Measurements from ENCODE around the gene BIRC6.

Gene BIRC6

DNA sequence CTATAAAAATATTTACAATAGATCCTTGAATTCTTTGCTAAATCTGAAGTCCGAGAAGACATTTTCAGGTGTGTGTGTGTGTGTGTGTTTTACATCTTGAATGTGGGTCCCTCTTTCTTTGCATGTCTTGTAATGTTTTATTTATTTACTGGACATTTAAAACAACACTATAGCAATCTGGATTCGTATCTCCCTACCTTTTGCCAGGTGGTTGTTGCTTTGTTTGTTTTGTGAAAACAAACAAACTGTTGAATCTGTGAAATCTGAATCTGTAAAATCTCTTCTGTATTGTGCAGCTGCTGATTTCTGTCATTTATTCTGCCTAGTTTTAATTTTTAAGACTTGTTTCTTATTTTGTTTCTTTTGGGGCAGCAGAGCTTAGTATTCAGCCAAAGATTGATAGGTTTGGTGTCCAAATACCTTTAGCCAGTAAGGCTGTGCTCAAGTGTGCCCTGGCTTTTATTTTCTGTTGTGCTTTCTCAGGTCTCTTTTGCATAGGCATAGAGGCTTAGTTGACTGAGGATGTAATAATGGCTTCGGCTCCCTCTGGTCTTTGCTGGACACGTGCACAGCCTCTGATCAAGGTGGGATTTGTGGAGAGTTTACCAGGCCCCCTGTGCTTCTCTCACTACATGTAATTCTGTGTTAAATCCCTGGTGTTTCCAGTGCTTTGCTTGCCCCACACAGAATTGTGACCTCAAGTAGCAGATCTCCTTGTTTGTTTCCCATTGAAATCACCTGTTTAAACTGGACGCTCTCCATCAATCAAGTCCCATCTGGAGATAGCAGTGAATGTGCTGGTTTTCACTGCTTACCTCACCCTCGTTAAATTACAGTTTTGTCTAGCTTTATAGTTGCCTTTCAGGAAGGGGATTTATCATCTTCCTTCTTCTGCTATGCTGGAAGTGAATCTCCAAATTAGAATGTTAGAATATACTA, 71.1 kb downstream of the BIRC6 start:
- TF ChIP-seq, protein P1, sequence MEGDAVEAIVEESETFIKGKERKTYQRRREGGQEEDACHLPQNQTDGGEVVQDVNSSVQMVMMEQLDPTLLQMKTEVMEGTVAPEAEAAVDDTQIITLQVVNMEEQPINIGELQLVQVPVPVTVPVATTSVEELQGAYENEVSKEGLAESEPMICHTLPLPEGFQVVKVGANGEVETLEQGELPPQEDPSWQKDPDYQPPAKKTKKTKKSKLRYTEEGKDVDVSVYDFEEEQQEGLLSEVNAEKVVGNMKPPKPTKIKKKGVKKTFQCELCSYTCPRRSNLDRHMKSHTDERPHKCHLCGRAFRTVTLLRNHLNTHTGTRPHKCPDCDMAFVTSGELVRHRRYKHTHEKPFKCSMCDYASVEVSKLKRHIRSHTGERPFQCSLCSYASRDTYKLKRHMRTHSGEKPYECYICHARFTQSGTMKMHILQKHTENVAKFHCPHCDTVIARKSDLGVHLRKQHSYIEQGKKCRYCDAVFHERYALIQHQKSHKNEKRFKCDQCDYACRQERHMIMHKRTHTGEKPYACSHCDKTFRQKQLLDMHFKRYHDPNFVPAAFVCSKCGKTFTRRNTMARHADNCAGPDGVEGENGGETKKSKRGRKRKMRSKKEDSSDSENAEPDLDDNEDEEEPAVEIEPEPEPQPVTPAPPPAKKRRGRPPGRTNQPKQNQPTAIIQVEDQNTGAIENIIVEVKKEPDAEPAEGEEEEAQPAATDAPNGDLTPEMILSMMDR (IDR thresholded peaks at IDR 0.05; ENCODE audit: low read depth, low read length), result no peak
- Histone ChIP-seq H3K27ac (peak overlapping the region; percentile 6; the same call in 1 of the 2 replicates), H3K27me3 (ENCODE audit: insufficient read depth, low read depth, severe bottlenecking) (no peaks in the 10 kb centered on the region), H3K9me3 (ENCODE audit: severe bottlenecking) (no peaks in the 10 kb centered on the region), H3K36me3 (peaks cover 12% of the 10 kb centered on the region), H3K4me3 (ENCODE audit: low read depth, low read length) (no peak overlapping the region)
- peak; percentile 22 for DNase-seq

DNA sequence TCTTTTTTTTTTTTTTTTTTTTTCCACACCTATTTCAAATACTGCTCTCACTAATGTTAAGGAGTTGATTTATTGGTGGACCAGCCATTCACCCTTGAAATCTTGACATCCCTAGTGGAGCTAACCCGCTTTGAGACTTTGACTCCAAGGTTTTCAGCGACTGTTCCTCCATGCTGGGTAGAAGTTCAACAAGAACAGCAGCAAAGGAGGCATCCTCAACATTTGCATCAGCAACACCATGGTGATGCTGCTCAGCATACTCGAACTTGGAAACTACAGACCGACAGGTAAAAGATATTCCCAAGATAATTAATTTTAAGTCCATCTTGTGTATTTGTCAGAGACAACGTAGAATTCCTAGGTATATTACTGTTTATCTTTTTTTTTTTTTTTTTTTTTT, 74.0 kb downstream of the BIRC6 start:
- Histone ChIP-seq H3K27me3 (ENCODE audit: insufficient read depth, low read depth, severe bottlenecking) (no peaks in the 10 kb centered on the region), H3K27ac (no peak overlapping the region), H3K4me3 (ENCODE audit: low read depth, low read length) (no peak overlapping the region), H3K9me3 (ENCODE audit: severe bottlenecking) (no peaks in the 10 kb centered on the region), H3K36me3 (peaks cover 37% of the 10 kb centered on the region)
- no peak for DNase-seq
- TF ChIP-seq, protein P1 (IDR thresholded peaks at IDR 0.05; ENCODE audit: low read depth, low read length), result no peak

DNA sequence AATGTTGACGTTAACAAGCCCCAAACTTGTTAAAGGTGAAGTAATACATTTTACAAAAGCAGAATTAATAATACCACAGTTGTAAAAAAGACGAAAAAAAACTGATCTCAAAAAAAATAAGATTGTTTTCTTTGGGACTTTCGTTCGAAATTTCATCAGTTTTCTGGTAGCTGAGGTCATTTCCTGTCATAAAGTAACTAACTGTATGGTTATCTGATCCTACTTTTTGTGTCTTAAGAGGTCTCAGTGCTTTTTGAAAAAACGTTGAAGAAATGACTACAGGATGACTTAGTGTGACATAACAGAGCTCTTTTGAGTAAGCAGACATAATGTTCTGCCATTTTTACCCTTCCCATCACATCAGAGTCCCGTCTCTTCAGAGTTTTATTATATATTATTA, 79.3 kb downstream of the BIRC6 start:
- H3K27me3 ChIP-seq (ENCODE audit: insufficient read depth, low read depth, severe bottlenecking), result no peaks in the 10 kb centered on the region
- TF ChIP-seq, protein P1 (IDR thresholded peaks at IDR 0.05; ENCODE audit: low read depth, low read length), result no peak
- peaks cover 69% of the 10 kb centered on the region for H3K36me3 ChIP-seq
- H3K9me3 ChIP-seq (ENCODE audit: severe bottlenecking), result no peaks in the 10 kb centered on the region
- H3K27ac ChIP-seq, result no peak overlapping the region
- DNase-seq, result no peak
- no peak overlapping the region for H3K4me3 ChIP-seq (ENCODE audit: low read depth, low read length)

DNA sequence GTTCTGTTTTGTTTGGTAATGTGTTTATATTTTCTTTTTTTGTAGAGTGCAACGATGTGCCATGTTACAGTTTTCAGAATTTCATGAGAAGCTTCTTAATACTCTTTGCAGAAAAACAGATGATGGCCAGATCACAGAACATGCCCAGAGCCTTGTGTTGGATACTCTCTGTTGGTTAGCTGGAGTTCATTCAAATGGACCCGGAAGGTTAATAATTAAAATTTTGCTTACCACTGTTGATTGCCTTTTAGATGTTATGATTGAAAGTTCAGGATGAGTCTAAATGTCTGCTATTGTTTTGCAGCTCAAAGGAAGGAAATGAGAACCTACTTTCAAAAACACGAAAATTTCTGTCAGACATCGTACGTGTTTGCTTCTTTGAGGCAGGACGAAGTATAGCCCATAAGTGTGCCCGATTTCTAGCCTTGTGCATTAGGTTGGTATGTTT, 85.2 kb downstream of the BIRC6 start:
- TF ChIP-seq, protein P1 (IDR thresholded peaks at IDR 0.05; ENCODE audit: low read depth, low read length), result no peak
- Histone ChIP-seq H3K27ac (no peak overlapping the region), H3K4me3 (ENCODE audit: low read depth, low read length) (no peak overlapping the region), H3K27me3 (ENCODE audit: insufficient read depth, low read depth, severe bottlenecking) (no peaks in the 10 kb centered on the region), H3K36me3 (peaks cover 72% of the 10 kb centered on the region), H3K9me3 (ENCODE audit: severe bottlenecking) (no peaks in the 10 kb centered on the region)
- DNase-seq, result no peak

DNA sequence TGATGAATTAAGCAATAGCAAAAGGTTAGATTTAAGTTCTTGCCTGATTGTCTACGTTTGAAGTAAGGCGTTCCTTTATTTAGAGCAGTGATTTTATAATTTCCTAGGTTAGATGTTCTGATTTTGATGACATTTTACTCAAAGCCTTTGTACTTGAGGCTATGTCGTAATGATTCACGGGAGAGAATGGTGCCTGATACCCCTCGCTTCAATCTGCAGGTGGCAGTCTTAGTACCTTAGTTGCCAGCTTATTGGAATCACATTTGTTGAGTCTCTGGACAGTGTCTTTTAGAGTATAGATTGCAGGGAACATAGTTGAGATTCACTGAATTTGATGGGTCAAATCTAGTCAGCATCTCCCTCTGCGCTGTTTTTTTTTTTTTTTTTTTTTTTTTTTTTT, 89.5 kb downstream of the BIRC6 start:
- H3K36me3 ChIP-seq, result peaks cover 57% of the 10 kb centered on the region
- H3K9me3 ChIP-seq (ENCODE audit: severe bottlenecking), result no peaks in the 10 kb centered on the region
- H3K27ac ChIP-seq, result no peak overlapping the region
- no peak for DNase-seq
- H3K4me3 ChIP-seq (ENCODE audit: low read depth, low read length), result no peak overlapping the region
- TF ChIP-seq, protein P1 (IDR thresholded peaks at IDR 0.05; ENCODE audit: low read depth, low read length), result no peak; the same call in 1 of the 2 replicates
- H3K27me3 ChIP-seq (ENCODE audit: insufficient read depth, low read depth, severe bottlenecking), result no peaks in the 10 kb centered on the region
